OCI-LY3 (cell line): ENCODE measurements around the gene MOV10.

Experiments
- H2AFZ ChIP-seq: fragments of 200-600, 300-600 bp; shearing (Covaris generic); 2 replicates; pipeline ENCODE4 v1.6.0; 2014; ENCODE audit warnings: antibody characterized with exemption, low read depth, low read length
- H3K27ac ChIP-seq: fragments of 200-600, 300-600 bp; sonication (generic); 2 replicates; pipeline ENCODE4 v1.5.1; 2014; ENCODE audit warnings: mild to moderate bottlenecking, low read length, moderate library complexity, mixed read lengths
- H3K27me3 ChIP-seq: fragments of 200-600, 300-600 bp; sonication (generic); 2 replicates; pipeline ENCODE4 v1.6.1; 2014; ENCODE audit warnings: low read depth, low read length, mixed read lengths
- H3K36me3 ChIP-seq: fragments of 200-600, 300-600 bp; sonication (generic); replicated peaks from 2 replicates; pipeline ENCODE3; 2014; ENCODE audit warnings: low read depth, low read length, mixed read lengths
- H3K4me1 ChIP-seq: fragments of 300-600, 200-600 bp; sonication (generic); 2 replicates; pipeline ENCODE4 v1.6.1; 2014; ENCODE audit warnings: low read length, mixed read lengths
- H3K4me2 ChIP-seq: fragments of 200-600, 300-600 bp; sonication (generic); 2 replicates; pipeline ENCODE4 v1.6.1; 2014; ENCODE audit warnings: low read length, mixed read lengths
- H3K4me3 ChIP-seq: fragments of 300-600, 200-600 bp; sonication (generic); 2 replicates; pipeline ENCODE4 v1.5.1; 2014; ENCODE audit warnings: antibody characterized with exemption, mild to moderate bottlenecking, low read length, moderate library complexity
- H3K79me2 ChIP-seq: fragments of 300-600, 200-600 bp; shearing (Covaris generic); 2 replicates; pipeline ENCODE4 v1.6.1; 2014; ENCODE audit warnings: mild to moderate bottlenecking, low read length, mixed read lengths
- H3K9ac ChIP-seq: fragments of 300-600, 200-600 bp; shearing (Covaris generic); 2 replicates; pipeline ENCODE4 v1.6.0; 2014; ENCODE audit warnings: mild to moderate bottlenecking, low read length, moderate library complexity
- H3K9me3 ChIP-seq: fragments of 200-600, 300-600 bp; shearing (Covaris generic); 2 replicates; pipeline ENCODE4 v1.6.1; 2014; ENCODE audit warnings: low read length, mixed read lengths; ENCODE audit not compliant: insufficient read depth
- H4K20me1 ChIP-seq: fragments of 200-600, 300-600 bp; sonication (generic); 2 replicates; pipeline ENCODE4 v1.6.1; 2016; ENCODE audit warnings: low read length, mixed read lengths; ENCODE audit not compliant: insufficient read depth
- EZH2phosphoT487 ChIP-seq: fragments of 200-600 bp; shearing (Covaris generic); IDR thresholded peaks from 2 replicates; pipeline ENCODE4 v1.6.1; 2018; ENCODE audit warnings: antibody characterized with exemption, mixed run types, low read depth
- TF ChIP-seq, protein P1 (sequence below): fragments of 200-600, 300-600 bp; sonication (generic); IDR thresholded peaks from 2 replicates; pipeline ENCODE4 v1.5.1; 2014; ENCODE audit warnings: antibody characterized with exemption, low read length, low read depth

The MOV10 gene

DNA sequence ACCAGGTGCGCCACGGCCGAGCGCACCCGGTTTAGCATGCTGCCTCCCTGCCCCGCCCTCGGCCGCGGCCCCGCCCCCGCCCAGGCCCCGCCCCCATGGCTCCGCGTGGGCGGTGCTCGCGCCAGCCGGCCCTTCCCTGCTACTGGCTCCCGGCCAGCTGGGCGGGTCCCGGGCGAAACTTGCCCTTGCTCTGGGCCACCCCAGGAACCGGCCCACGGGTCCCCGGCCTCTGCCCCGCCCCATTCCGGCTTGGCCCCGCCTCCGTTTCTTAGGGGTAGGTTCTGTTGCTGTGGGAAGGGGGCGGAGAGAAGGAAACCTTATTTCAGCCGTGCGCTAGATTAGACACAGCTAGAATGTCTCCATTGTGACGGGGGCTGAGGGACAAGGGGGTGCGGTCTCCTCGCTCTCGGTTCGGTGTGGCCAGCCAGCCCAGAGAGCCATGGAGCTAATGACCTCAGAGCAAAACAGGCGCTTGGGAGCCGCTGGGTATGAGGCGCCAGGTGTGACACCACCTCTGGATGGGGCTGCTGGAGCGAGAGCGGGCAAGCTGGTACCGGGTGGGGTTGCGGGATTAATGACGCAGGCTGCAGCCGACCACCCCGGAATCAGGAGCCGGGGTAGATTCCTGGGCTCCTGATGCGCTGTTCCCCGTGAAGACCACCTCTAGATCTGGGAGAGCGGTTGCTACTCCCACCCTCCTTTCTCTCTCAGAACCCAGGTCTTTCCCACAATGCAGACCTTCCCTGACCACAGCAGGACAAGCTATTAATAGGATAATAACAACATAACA lies 41.0 kb downstream of the MOV10 start, which contains the start of gene PPM1J:
PPM1J (minus strand) TSS at position 69 of the 790 bp plus-strand sequence; CDS start at position 38, 31 bp downstream.
- Histone ChIP-seq H3K27ac (no peak within 1 kb of the TSS), H3K4me2 (peak within 1 kb of the TSS; percentile 89), H4K20me1 (no peaks in the 10 kb centered on the region), H3K4me1 (peaks cover 36% of the 10 kb centered on the region), H3K9ac (peak within 1 kb of the TSS; percentile 67), H3K27me3 (peaks cover 7% of the 10 kb centered on the region; the same call in 1 of the 2 replicates), H3K79me2 (no peaks in the 10 kb centered on the region), H2AFZ (peak within 1 kb of the TSS; percentile 65; the same call in 1 of the 2 replicates), H3K4me3 (peak within 1 kb of the TSS; percentile 95), H3K9me3 (no peaks in the 10 kb centered on the region), H3K36me3 (no peaks in the 10 kb centered on the region)
- TF ChIP-seq EZH2phosphoT487 = no peak
- TF ChIP-seq, protein P1, sequence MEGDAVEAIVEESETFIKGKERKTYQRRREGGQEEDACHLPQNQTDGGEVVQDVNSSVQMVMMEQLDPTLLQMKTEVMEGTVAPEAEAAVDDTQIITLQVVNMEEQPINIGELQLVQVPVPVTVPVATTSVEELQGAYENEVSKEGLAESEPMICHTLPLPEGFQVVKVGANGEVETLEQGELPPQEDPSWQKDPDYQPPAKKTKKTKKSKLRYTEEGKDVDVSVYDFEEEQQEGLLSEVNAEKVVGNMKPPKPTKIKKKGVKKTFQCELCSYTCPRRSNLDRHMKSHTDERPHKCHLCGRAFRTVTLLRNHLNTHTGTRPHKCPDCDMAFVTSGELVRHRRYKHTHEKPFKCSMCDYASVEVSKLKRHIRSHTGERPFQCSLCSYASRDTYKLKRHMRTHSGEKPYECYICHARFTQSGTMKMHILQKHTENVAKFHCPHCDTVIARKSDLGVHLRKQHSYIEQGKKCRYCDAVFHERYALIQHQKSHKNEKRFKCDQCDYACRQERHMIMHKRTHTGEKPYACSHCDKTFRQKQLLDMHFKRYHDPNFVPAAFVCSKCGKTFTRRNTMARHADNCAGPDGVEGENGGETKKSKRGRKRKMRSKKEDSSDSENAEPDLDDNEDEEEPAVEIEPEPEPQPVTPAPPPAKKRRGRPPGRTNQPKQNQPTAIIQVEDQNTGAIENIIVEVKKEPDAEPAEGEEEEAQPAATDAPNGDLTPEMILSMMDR = no peak

DNA sequence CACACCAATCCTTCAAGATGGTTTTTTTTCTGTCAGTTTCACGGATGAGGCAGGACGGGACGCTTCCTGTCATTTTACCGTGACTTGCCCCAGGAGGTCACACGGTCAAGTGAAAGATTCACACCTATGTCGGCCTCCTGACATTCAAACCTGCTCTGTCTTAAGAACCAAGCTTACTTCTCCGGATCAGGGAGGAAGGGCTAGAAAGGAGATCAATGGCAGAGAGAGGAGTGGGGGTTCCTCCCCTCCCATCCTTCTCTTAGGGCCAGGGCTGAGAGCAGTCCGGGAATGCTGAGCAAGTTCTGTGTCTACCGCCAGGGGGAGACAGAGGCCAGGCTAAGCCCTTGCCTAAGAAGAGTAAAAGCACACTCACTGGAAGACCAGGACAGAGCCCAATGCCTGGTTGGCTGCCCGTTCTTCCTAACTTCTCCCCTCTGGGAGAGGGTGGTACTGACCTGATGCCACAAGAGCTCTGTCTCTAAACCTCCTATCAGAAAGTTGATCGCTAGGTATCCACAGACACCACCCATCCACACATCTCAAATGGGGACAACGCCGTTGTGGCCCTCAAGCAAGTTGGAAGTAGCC lies 41.8 kb downstream of the MOV10 start:
- Histone ChIP-seq H3K4me2 (peak overlapping the region; percentile 89), H3K9me3 (no peaks in the 10 kb centered on the region), H3K9ac (peak overlapping the region; percentile 37), H3K27ac (no peak overlapping the region), H2AFZ (no peak overlapping the region), H3K4me1 (peaks cover 36% of the 10 kb centered on the region), H3K4me3 (peak overlapping the region; percentile 95), H3K79me2 (no peaks in the 10 kb centered on the region), H3K27me3 (peaks cover 7% of the 10 kb centered on the region; the same call in 1 of the 2 replicates), H4K20me1 (no peaks in the 10 kb centered on the region), H3K36me3 (no peaks in the 10 kb centered on the region)
- TF ChIP-seq EZH2phosphoT487 = no peak
- TF ChIP-seq, protein P1 = peak; percentile 82

- Histone ChIP-seq H3K4me3 (no peak overlapping the region), H3K27me3 (peaks cover 7% of the 10 kb centered on the region; the same call in 1 of the 2 replicates), H3K4me1 (peaks cover 36% of the 10 kb centered on the region), H3K9ac (no peak overlapping the region; the same call in 1 of the 2 replicates), H2AFZ (no peak overlapping the region), H3K36me3 (no peaks in the 10 kb centered on the region), H3K79me2 (no peaks in the 10 kb centered on the region), H3K4me2 (peak overlapping the region; percentile 43), H3K27ac (no peak overlapping the region), H4K20me1 (no peaks in the 10 kb centered on the region), H3K9me3 (no peaks in the 10 kb centered on the region)
- TF ChIP-seq, protein P1 = no peak
- TF ChIP-seq EZH2phosphoT487 = no peak
These were observed 42.9 kb downstream of the MOV10 start for GRCh38 chr1:112717263-112717873.
